NCI-H2196 treated with DMSO at 0.1 percent for 48 hours (cell line): ENCODE data around the gene ATG4B.
"Not testable (repeated sequence)": the region's sequence is repeated elsewhere in the genome, so short reads cannot be mapped to it uniquely, and the experiment has no call there.

Source experiments
- DNase-seq: peaks from one replicate; lab custom pipeline; 2025; ENCODE audit not compliant: unreplicated experiment; lab: John Stamatoyannopoulos, UW

Gene ATG4B

GRCh38 chr2:241637018-241637794, at the start of gene ATG4B, which contains the start of gene THAP4:
Gene ATG4B (plus strand): TSS chr2:241637693. CDS start chr2:241637715, 22 bp downstream.
Gene THAP4 (minus strand): TSS chr2:241637158. CDS start chr2:241637017, 141 bp downstream.
- DNase-seq: peak; percentile 74

DNA sequence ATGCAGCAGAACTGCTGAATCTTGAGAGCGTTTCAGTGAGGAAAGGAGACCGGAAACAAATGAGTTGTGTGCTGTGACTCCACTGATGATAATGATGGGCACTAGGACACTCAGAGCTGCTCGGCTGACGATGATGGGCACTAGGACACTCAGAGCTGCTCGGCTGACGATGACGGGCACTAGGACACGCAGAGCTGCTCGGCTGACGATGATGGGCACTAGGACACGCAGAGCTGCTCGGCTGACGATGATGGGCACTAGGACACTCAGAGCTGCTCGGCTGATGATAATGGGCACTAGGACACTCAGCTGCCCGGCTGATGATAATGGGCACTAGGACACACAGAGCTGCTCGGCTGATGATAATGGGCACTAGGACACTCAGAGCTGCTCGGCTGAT, 47.6 kb upstream of the ATG4B start:
- not testable (repeated sequence) for DNase-seq

- DNase-seq: not testable (repeated sequence)
Observed at GRCh38 chr2:241590496-241591455, 46.7 kb upstream of the ATG4B start.

- DNase-seq: no peak
Observed at GRCh38 chr2:241592126-241592845, 45.2 kb upstream of the ATG4B start.

DNA sequence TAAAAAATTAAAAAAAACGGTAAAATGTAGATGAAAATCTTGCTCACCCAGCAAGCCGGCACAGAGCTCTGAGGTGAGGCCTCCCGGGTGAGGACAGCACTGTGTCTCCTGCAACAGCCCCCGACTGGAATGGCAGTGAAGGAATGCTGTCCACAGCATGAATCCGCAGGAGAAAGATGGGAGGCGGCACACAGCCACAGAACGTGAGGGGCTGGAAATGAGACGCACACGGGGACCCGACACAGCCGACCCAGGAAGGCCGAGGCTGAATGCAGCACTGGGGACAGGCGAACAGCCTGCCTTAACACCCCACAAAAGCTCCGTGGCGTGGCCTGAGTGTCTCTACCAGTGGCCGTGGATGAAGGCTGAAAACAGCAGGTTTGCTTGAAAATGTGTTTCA, 44.2 kb upstream of the ATG4B start:
- DNase-seq: no peak

DNA sequence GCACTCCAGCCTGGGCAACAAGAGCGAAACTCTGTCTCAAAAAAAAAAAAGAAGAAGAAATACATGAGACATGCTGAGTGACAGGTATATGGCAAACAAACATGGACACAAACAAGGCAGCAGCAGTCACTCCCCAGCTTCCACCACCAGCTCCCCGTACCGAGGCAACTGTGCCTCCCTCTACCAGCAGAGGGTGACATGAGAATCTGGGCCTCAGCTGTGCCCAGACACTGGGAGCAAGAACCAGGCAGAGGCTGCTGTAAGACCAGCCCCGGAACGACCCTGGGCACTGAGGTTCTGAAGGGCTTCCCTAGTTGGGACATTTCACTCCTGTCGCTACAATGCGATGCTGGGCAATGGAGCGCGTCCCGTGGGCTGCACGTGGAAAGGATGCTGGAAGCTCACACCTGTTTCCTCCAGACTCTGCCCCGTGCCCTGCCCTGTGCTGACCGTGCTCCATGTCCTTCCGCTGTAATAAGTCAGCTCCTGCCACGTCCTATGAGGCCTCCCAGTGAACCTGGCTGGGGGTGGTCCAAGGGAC, 41.8 kb upstream of the ATG4B start:
- DNase-seq: no peak

DNA sequence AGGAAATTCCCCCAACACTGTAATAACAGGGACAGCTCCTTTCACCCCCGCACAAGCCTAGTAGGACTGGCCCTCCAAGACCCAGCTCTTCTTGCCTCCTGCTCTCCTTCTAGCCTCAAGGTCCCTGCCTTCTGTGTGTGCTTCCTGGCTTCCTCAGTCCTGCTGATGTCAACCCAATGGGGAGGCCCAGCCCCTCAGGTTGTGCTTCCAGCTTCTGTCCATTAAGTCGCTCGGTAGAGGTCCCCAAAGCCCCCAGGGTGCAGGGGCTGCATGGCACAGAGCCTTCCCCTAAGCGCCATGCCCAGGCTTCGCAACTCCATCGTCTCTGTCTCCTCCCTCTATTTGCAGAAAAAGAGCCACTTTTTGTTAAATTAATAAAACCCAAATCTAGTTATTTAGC, 39.9 kb upstream of the ATG4B start:
- DNase-seq: no peak

GRCh38 chr2:241598061-241598460, 39.4 kb upstream of the ATG4B start:
- DNase-seq: no peak

GRCh38 chr2:241598487-241598886, 39.0 kb upstream of the ATG4B start:
- DNase-seq: no peak

DNA sequence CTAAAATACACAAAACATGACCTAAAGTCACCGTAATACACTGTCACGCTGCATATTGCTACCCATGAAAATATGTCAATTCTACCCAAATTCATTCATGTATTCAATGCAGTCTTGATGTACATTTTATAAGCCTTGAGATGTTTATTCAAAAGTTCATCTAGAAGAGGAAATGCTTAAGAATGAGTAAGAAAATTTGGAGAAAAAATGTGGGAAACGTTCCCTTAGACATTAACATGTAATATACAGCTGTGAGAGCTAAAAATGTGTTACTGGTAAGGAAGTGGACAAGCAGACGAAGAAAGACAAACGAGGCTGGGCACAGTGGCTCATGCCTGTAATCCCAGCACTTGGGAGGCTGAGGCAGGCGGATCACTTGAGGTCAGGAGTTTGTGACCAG, 37.9 kb upstream of the ATG4B start:
- DNase-seq: no peak

- no peak for DNase-seq
Observed at GRCh38 chr2:241601841-241602240, 35.7 kb upstream of the ATG4B start.

GRCh38 chr2:241602720-241603119, 34.8 kb upstream of the ATG4B start:
- DNase-seq: no peak

DNA sequence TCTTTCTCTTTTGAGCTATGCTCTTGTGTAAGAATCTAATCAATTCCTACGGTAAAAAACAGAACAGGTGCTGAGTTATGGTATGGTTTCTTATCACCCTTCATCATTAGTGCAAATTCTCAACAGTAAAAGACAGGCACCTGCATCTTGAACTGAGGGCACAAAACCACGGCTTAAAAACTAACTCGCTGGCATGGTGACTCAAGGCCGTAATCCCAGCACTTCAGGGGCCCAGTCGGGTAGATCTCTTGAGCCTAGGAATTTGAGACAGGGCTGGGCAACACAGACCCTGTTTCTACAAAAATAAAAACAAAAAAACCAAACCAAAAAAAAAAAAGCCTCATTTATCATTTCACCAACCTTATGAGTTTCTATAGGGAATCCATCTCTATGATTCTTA, 33.8 kb upstream of the ATG4B start:
- no peak for DNase-seq

DNA sequence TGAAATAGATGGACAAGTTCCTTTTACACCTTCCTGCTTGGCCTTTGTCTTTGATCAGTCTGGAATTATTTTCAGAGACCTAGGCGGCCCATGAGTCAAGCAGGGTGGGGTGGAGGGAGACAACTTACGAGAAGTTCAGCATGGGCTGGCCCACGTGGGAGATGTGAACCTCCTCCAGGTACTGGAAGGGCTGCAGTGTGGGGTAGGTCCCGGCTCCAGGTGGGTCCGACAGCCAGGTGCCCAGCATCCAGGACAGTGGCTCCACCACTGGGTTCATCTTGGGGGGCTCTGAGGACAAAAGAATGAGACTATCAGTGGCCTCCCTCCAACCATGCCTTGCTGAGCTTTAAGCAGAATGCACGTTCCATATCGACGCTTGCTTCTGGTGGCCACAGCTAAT, 31.3 kb upstream of the ATG4B start:
- no peak for DNase-seq

DNA sequence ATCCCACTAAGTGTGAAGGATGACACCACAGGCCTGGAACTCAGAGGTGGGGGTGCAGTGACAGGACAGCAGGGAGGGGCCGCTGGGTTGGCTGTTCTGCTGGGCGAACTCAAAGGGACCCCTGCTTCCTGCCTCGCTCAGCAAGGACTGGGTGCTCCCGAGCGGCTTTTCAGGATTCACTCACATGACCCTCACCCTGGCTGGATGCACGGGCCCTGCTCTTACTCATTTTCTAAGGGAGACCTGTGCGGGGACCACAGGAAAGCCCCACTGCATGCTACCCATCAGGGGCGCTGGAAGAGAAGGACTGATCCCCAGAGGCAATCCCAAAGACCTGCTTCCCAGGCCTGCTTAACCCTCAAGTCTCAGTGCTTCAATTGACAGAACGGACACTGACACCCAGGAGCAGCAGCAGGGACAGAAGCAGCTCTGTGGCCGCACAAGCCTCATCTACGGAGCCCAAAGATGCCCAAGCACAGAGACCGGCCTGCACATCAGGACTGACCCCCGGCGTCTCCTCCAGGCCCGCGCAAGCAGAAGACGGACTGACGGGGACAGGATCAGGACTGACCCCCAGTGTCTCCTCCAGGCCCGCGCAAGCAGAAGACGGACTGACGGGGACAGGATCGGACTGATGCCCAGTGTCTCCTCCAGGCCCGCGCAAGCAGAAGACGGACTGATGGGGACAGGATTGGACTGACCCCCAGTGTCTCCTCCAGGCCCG, 30.2 kb upstream of the ATG4B start:
- DNase-seq: no peak

GRCh38 chr2:241608881-241609280, 28.6 kb upstream of the ATG4B start:
- no peak for DNase-seq

DNA sequence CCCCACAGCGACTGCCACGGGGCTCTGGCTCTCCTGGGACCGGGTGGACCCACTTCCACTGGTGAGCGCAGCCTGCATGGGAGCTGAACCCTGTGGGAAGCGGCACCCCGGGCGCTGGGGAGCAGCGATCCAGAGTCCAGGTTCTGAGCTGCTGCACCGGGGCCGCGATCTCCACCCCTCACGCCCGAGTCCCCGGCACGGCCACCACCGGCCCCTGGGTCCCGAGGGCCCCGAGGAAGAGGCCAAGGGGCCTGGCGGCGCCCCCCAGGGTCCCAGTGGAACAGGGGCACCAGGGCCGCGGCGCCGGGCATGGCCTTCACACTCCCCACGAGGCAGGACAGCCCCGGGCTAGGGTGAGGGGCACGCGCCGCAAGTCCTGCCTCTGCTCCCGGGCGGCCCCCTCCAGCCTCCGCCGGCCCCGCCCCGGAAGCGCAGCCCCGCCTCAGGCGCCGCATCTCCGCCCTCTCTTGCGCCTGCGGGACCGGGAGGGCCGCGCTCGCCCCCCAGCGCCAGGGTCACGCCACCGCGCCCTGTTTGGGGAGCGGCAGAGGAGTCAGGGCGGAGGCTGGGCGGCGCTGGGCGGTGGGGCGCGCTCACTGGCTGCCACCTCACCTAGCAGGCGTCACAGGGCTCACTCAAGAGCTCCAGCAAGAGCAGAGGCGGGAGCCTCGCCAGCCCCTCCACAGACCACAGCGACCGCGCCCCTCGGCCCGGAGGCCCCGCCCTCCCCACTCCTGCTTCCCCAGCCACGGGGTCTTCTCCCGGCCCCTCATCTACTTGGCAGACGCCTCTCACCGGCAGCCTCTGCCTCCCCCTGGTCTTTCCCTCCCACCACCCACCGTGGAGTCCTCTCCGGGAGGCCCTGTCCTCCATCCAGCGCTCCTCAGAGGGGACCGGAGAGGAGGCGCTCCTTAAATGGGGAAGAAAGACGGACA, 27.4 kb upstream of the ATG4B start:
- DNase-seq: peak; percentile 32

- no peak for DNase-seq
Observed at GRCh38 chr2:241611062-241611461, 26.4 kb upstream of the ATG4B start.
